GM12874 (cell line): ENCODE results near the gene JADE1.

ENCODE experiments used
- CTCF ChIP-seq: IDR thresholded peaks from 2 replicates; pipeline ENCODE4 v1.5.1; 2011; ENCODE audit warnings: low read depth, mild to moderate bottlenecking, control low read depth, low read length, moderate library complexity; ENCODE audit not compliant: insufficient read depth

JADE1 gene

GRCh38 chr4:128837198-128837597 lies 27.7 kb downstream of the JADE1 start:
- TF ChIP-seq CTCF: no peak

- no peak for TF ChIP-seq CTCF
These were observed 28.2 kb downstream of the JADE1 start for GRCh38 chr4:128837679-128838078.

GRCh38 chr4:128840711-128841318 lies 31.3 kb downstream of the JADE1 start:
- no peak for TF ChIP-seq CTCF

GRCh38 chr4:128841402-128841801 lies 31.9 kb downstream of the JADE1 start:
- TF ChIP-seq CTCF: no peak

GRCh38 chr4:128844931-128845330 lies 35.4 kb downstream of the JADE1 start:
- no peak for TF ChIP-seq CTCF

- no peak for TF ChIP-seq CTCF
These were observed 36.6 kb downstream of the JADE1 start for GRCh38 chr4:128846063-128846462.

GRCh38 chr4:128847082-128847724 lies 37.7 kb downstream of the JADE1 start:
- TF ChIP-seq CTCF: no peak
